Gastrocnemius medialis (tissue), 4 donors: ENCODE results near the gene DPYD.

Experiments
- CTCF ChIP-seq, 5 experiments: fragments of 450-650 bp in 3 of 5; fragments of 200-600 bp in 2 of 5; sonication (generic) in 2 of 5; IDR thresholded peaks in 4 of 5; conservative IDR thresholded peaks in 1 of 5; 1 replicate in 4 of 5; 2 replicates in 1 of 5; pipeline ENCODE4 v1.5.1; 2016 to 2019; ENCODE audit warnings: antibody characterized with exemption in 5 of 5, mild to moderate bottlenecking in 3 of 5, moderate library complexity in 3 of 5
- POLR2A ChIP-seq, 2 donors: fragments of 450-650 bp; IDR thresholded peaks; one replicate each; pipeline ENCODE4 v1.6.1; 2017; ENCODE audit warnings: antibody characterized with exemption in 2 of 2, mild to moderate bottlenecking in 2 of 2, moderate library complexity in 2 of 2

GRCh38 chr1:97563926-97564325 lies 356.9 kb downstream of the DPYD start:
- TF ChIP-seq CTCF (IDR thresholded peaks at IDR 0.05 in 4 of 5, conservative IDR thresholded peaks at IDR 0.05 in 1 of 5) (no peak), POLR2A (IDR thresholded peaks at IDR 0.05) (no peak)
